C4-2B (cell line): ENCODE results near the gene PRPS2.
A peak's percentile ranks its signal among the peaks of the same experiment; 100 is the strongest.

ENCODE experiments used
- H3K27ac ChIP-seq: fragments of 450-650 bp; 2 replicates; pipeline ENCODE4 v1.5.1; 2017
- CTCF ChIP-seq: fragments of 450-650 bp; conservative IDR thresholded peaks from 2 replicates; pipeline ENCODE4 v1.5.1; 2017; ENCODE audit warnings: mild to moderate bottlenecking
- ZFX ChIP-seq: fragments of 450-650 bp; IDR thresholded peaks from 2 replicates; pipeline ENCODE4 v1.6.1; 2017

PRPS2 gene

GRCh38 chrX:12768491-12768890 lies 22.7 kb upstream of the PRPS2 start:
- TF ChIP-seq ZFX (no peak), CTCF (no peak)
- no peak overlapping the region for H3K27ac ChIP-seq

DNA sequence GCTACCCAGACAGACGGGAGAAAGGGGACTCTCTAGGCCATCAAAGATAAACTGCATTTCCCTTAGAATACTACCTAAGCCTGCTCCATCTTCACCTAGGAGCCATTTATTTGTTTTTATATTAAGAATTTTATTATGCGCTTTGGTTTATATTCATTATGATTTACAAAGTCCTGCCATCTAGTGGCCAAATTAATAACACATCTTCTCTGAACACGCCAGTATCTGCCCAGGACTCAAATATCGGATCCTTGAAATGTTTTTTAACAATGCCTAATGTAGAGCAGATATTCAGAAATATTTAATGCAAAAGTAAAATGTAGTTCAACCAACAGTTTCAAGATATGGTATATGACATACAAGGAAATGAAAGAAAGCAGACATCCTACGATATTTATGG lies 20.8 kb upstream of the PRPS2 start:
- TF ChIP-seq CTCF (peak; percentile 20; the same call in 1 of the 2 replicates), ZFX (no peak)
- H3K27ac ChIP-seq, result no peak overlapping the region

- no peak overlapping the region for H3K27ac ChIP-seq
- TF ChIP-seq ZFX (no peak), CTCF (peak; percentile 88)
Measured at GRCh38 chrX:12771445-12772069, 19.7 kb upstream of the PRPS2 start.

DNA sequence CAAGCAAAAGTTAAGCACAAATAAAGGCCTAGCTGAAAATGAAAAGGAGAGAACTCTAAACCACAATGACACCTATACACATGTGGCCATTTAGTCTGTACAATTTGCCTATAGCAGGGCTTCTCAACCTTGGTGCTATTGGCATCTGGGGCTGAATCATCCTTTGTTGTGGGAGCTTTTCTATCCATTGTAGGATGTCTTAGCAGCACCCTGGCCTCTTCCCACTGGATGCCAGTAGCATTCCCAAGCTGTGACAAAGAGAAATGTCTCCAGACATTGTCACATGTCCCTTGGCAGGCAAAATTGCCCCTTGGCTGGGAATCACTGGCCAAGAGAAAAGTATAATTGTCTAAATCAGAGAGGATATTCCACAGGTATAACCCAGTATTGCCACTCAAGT lies 13.5 kb upstream of the PRPS2 start:
- no peak overlapping the region for H3K27ac ChIP-seq
- TF ChIP-seq CTCF (no peak), ZFX (no peak)

DNA sequence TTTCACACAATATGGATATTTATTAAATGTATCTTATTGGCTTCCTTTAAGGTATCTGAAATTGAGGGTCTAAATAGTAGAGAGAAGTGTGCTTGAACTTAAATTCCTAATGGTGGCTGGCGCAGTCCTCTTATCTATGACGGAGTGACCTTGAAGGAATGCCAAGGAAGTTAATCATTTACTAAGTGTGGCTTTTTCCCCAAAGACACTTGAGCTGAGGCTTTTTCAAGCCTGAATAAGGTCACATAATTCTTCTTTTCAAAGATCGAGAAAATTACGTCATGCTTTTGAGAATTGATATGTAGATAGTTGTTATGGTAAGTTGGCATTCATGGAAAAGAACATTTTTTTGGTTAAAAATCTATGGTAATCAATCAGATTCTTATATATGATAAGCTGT lies 11.7 kb upstream of the PRPS2 start:
- no peak for TF ChIP-seq ZFX
- no peak for TF ChIP-seq CTCF
- H3K27ac ChIP-seq, result no peak overlapping the region

DNA sequence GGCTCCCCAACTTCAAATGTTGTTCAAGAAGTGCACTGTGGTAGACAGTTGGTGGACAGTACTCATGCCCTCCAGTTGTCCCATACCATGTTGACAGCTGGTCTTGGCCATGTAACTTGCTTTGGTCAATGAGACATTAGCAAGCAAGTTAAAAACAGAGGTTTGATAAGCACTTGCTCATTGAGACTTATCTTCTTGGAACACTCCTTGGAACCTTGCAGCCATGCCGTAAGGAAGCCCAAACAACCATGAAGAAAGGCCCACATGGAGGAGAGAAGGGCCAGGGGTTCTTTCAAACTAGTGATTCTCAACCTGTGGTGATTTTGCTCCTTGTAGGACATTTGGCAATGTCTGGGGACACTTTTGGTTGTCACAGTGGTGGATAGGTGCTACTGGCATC lies 2.6 kb upstream of the PRPS2 start:
- TF ChIP-seq CTCF (no peak), ZFX (no peak)
- H3K27ac ChIP-seq, result no peak overlapping the region

DNA sequence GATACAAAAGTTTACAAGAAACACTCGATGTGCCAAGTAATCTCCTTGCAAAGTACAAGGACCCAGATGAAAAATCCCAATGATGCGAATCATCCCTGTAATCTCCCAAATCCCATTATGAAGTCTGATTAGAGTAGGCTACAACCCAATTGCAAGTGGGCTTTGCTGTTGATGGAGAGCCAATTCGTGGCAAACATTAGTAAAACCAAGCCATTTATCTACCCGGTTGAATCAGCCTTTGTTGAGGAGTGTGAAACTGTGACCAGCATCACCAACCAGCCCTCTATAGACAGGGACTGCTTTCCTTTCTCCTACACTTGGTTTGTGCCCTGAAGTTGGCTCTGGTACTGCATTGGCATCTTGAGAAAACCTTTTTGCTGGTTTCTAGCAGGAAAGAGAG lies 1.2 kb upstream of the PRPS2 start:
- no peak for TF ChIP-seq CTCF
- no peak for TF ChIP-seq ZFX
- H3K27ac ChIP-seq, result no peak overlapping the region
